K562 (cell line): ENCODE data around the gene R3HDM2. TPM values are rescaled to one million over a fixed set of nuclear protein-coding genes. Genes with fewer than 3 reads are reported as not detected.

Experiments
- BDP1 ChIP-seq: IDR thresholded peaks from 3 replicates; pipeline ENCODE4 v1.6.1; 2011; ENCODE audit not compliant: insufficient read length, insufficient read depth
- DIDO1 ChIP-seq: fragments of 450-650 bp; IDR thresholded peaks from 2 replicates; pipeline ENCODE4 v1.6.1; 2016; ENCODE audit warnings: low read depth, missing biosample characterization, missing genetic modification characterization
- E2F3 ChIP-seq: fragments of 250-450 bp; sonication (Bioruptor Pico); IDR thresholded peaks from 2 replicates; pipeline ENCODE4 v1.4.0; 2020; ENCODE audit warnings: mild to moderate bottlenecking
- ETS2 ChIP-seq: IDR thresholded peaks from 2 replicates; pipeline ENCODE4 v1.6.1; 2016; ENCODE audit warnings: borderline replicate concordance, missing genetic modification characterization, mild to moderate bottlenecking, moderate library complexity, missing compliant biosample characterization; ENCODE audit not compliant: poor library complexity, severe bottlenecking
- HNRNPH1 ChIP-seq: fragments of 200-400 bp; formaldehyde crosslinking; optimal IDR thresholded peaks from 2 replicates; pipeline ENCODE3; 2017; ENCODE audit warnings: low read depth, mild to moderate bottlenecking, low read length, moderate library complexity
- MCM5 ChIP-seq: fragments of 450-650 bp; IDR thresholded peaks from 2 replicates; pipeline ENCODE4 v1.6.1; 2016; ENCODE audit warnings: low read depth
- NR2C1 ChIP-seq, 2 experiments: fragments of 450-650 bp; IDR thresholded peaks; 2 replicates each; pipeline ENCODE4 v1.6.1; 2017; ENCODE audit warnings: mild to moderate bottlenecking in 2 of 2, antibody characterized with exemption in 1 of 2, inconsistent platforms in 1 of 2, missing compliant biosample characterization in 1 of 2, missing genetic modification characterization in 1 of 2
- PCBP1 ChIP-seq: fragments of 200-400 bp; formaldehyde crosslinking; IDR thresholded peaks from 2 replicates; pipeline ENCODE4 v1.6.1; 2018; ENCODE audit warnings: mild to moderate bottlenecking, low read depth, low read length; ENCODE audit not compliant: poor library complexity, severe bottlenecking
- RBM17 ChIP-seq: fragments of 200-400 bp; formaldehyde crosslinking; IDR thresholded peaks from 2 replicates; pipeline ENCODE4 v1.6.1; 2017; ENCODE audit warnings: low read depth, mild to moderate bottlenecking, low read length, borderline replicate concordance
- RBM25 ChIP-seq: fragments of 200-400 bp; formaldehyde crosslinking; IDR thresholded peaks from 2 replicates; pipeline ENCODE4 v1.6.1; 2018; ENCODE audit warnings: low read length, low read depth, moderate library complexity; ENCODE audit not compliant: severe bottlenecking
- RNF2 ChIP-seq: sonication (generic); IDR thresholded peaks from 2 replicates; pipeline ENCODE4 v1.6.1; 2016
- ZBTB2 ChIP-seq: fragments of 450-650 bp; IDR thresholded peaks from 2 replicates; pipeline ENCODE4 v1.6.1; 2016; ENCODE audit warnings: antibody characterized with exemption
- ZNF184 ChIP-seq: sonication (generic); formaldehyde crosslinking; IDR thresholded peaks from 2 replicates; pipeline ENCODE4 v1.5.0; 2020; ENCODE audit warnings: missing genetic modification reagents
- ZNF253 ChIP-seq: fragments of 250-450 bp; sonication (Bioruptor Pico); conservative IDR thresholded peaks from 2 replicates; pipeline ENCODE4 v1.6.1; 2021; ENCODE audit warnings: mild to moderate bottlenecking
- ZNF3 ChIP-seq: fragments of 250-450 bp; sonication (Bioruptor Pico); IDR thresholded peaks from 2 replicates; pipeline ENCODE4 v1.5.0; 2021; ENCODE audit warnings: mild to moderate bottlenecking, moderate library complexity
- ZNF518B ChIP-seq: fragments of 250-450 bp; sonication (Bioruptor Pico); IDR thresholded peaks from 2 replicates; pipeline ENCODE4 v1.5.0; 2021; ENCODE audit warnings: mild to moderate bottlenecking, moderate library complexity
- polyA plus RNA-seq, 8 experiments: library from polyadenylated mRNA; depleted of rRNA in 4 of 8; stranded (reverse) in 5 of 8; unstranded in 3 of 8; fragments of >200 nt; fragmentation: Nextera tagmentation in 2 of 8; fragmentation: Illumina TruSeq in 1 of 8; extraction: Ambion mirVana in 2 of 8; extraction: Trizol in 1 of 8; gene quantifications; 2 replicates each; pipeline versions ENCODE4 v1.2.1 to v1.2.3, GENCODE V29; 2011 to 2014; ENCODE audit warnings: inconsistent platforms in 1 of 8, missing spikeins in 1 of 8
- total RNA-seq, 7 experiments: library from RNA; depleted of rRNA in 6 of 7; stranded (reverse); fragments of >200 nt in 6 of 7; fragmentation: Illumina TruSeq in 2 of 7; extraction: Trizol in 2 of 7; gene quantifications; 2 replicates each; pipeline versions ENCODE4 v1.2.1 to v1.2.3, GENCODE V29; 2011 to 2021; ENCODE audit warnings: low replicate concordance in 1 of 7
- TF ChIP-seq, protein P1 (sequence below): fragments of 450-650 bp; IDR thresholded peaks from 2 replicates; pipeline ENCODE4 v1.6.1; 2018; ENCODE audit warnings: mild to moderate bottlenecking, low read depth; ENCODE audit not compliant: partially characterized antibody
- TF ChIP-seq, protein P2 (sequence below): fragments of 250-450 bp; sonication (Bioruptor Pico); IDR thresholded peaks from 2 replicates; pipeline ENCODE4 v1.8.0; 2021; ENCODE audit warnings: borderline replicate concordance, mild to moderate bottlenecking, moderate library complexity; ENCODE audit not compliant: poor library complexity, severe bottlenecking
- TF ChIP-seq, protein P3 (sequence below): fragments of 450-650 bp; IDR thresholded peaks from one replicate; pipeline ENCODE4 v1.6.1; 2018; ENCODE audit warnings: mild to moderate bottlenecking, moderate library complexity; ENCODE audit not compliant: partially characterized antibody

The R3HDM2 gene
- total and polyA plus RNA-seq, 9 of the 15 experiments (the other 6 are each of a cell fraction or from before 2014, with no cell fraction given), result 3.3 to 18.8 (median 9.0) TPM

DNA sequence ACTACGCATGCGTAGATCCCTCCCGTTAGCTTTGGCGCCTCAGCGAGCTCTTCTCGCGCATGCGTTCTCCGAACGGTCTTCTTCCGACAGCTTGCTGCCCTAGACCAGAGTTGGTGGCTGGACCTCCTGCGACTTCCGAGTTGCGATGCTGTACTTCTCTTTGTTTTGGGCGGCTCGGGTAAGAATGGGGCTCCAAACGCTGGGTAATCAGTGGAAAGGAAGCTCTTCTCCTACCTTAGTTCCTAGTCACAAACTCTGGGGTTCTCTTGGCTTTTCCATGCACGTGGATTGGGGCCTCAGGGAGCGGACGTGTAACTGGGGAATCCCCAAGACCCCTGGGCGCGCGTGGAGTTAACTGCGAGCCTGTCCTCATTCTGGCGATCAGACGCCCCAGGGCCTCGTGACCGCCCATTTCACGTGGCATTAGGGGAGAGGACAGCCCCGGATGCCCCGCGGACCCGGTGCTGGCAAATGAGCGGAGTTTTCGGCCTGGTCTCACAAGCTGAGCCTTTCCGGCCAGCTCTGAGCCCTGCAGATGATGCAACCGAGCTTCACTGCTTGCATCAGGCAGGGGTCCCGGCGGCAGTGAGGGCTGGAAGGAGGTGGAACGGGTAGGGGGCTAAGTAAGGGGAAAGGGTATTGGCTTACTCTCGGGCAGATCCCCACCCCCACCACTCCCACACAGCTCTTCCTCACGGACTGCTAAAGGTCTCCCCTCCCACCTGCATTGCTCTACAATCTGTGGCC lies 201.0 kb downstream of the R3HDM2 start, which contains the start of gene SHMT2 (continued):
- no peak for TF ChIP-seq ZNF518B
- peak; percentile 61; the same call in 1 of the 2 replicates for TF ChIP-seq RNF2
- no peak for TF ChIP-seq PCBP1
- TF ChIP-seq ETS2 (tag), result no peak
- TF ChIP-seq, protein P1, sequence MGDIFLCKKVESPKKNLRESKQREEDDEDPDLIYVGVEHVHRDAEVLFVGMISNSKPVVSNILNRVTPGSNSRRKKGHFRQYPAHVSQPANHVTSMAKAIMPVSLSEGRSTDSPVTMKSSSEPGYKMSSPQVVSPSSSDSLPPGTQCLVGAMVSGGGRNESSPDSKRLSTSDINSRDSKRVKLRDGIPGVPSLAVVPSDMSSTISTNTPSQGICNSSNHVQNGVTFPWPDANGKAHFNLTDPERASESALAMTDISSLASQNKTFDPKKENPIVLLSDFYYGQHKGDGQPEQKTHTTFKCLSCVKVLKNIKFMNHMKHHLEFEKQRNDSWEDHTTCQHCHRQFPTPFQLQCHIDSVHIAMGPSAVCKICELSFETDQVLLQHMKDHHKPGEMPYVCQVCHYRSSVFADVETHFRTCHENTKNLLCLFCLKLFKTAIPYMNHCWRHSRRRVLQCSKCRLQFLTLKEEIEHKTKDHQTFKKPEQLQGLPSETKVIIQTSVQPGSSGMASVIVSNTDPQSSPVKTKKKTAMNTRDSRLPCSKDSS, result no peak
- TF ChIP-seq, protein P2, sequence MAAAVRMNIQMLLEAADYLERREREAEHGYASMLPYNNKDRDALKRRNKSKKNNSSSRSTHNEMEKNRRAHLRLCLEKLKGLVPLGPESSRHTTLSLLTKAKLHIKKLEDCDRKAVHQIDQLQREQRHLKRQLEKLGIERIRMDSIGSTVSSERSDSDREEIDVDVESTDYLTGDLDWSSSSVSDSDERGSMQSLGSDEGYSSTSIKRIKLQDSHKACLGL (CRISPR knock-in tag), result no peak
- no peak for TF ChIP-seq RBM25
- TF ChIP-seq HNRNPH1, result no peak
- no peak for TF ChIP-seq NR2C1 (IDR thresholded peaks at IDR 0.05)
- no peak for TF ChIP-seq NR2C1 (tag; IDR thresholded peaks at IDR 0.05)
- TF ChIP-seq ZNF184 (CRISPR knock-in tag), result no peak
- TF ChIP-seq RBM17, result no peak
- TF ChIP-seq ZNF253 (CRISPR knock-in tag), result no peak
- TF ChIP-seq MCM5, result no peak
- 0 out of 2 replicates have a peak, but pooled peaks have one; percentile 15 for TF ChIP-seq E2F3 (CRISPR knock-in tag)
- no peak for TF ChIP-seq ZNF3 (CRISPR knock-in tag)
- peak; percentile 97 for TF ChIP-seq ZBTB2
- TF ChIP-seq, protein P3, sequence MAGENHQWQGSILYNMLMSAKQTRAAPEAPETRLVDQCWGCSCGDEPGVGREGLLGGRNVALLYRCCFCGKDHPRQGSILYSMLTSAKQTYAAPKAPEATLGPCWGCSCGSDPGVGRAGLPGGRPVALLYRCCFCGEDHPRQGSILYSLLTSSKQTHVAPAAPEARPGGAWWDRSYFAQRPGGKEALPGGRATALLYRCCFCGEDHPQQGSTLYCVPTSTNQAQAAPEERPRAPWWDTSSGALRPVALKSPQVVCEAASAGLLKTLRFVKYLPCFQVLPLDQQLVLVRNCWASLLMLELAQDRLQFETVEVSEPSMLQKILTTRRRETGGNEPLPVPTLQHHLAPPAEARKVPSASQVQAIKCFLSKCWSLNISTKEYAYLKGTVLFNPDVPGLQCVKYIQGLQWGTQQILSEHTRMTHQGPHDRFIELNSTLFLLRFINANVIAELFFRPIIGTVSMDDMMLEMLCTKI, result no peak
- TF ChIP-seq DIDO1 (tag), result no peak
- TF ChIP-seq BDP1, result no peak
